ENCODE measurements around the gene NR5A2.

The NR5A2 gene

DNA sequence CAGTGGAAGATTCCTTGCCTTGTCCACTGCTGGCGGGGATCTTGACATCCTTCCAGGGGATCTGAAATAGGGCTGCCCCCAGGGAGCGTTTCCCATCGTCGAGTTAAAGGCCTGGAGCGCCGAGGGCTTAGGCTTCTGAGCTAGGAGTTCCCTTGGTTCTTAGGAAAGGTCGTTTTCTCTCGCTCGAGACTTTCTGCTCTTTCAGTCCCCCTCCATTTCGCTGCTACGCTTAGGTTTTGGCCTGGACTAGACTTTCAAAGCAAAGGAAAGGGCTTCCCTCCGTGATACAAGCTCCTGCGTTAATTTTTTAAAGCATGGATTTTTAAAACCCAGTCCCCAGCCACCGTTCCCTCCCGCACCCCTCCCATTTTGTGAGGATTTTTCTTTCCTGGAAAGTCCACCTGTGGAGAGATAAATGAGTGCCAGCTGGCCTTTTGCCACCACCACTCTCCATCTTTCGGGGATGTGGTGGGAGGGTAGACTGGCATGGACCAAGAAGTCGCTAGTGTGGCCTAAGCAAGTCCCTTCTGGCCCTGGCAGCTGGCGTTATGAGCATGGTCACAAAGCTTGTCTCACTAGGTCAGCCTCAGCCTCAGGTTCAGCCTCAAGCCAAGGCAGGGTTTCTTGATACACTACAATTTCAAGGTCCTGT, 9.2 kb downstream of the NR5A2 start:
- no peak for FAIRE-seq

DNA sequence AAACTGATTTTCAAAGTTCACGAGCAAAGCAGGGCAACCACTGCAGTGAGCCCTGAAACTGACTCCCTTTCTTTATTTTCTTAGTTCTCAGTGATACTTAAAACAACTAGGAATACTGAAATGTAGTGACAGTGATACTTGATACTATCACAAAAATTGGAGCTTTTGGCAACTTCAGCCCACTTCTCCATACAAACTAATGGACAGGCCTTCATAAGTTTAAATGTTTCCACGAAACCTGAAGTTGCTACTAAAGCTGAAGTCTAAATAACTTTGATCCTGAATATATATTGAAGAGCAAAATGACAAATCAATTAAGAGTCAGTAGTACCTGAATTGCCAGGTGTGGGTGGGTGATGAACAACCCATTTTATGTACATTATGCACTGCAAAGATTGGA, 10.0 kb downstream of the NR5A2 start:
- no peak for FAIRE-seq

DNA sequence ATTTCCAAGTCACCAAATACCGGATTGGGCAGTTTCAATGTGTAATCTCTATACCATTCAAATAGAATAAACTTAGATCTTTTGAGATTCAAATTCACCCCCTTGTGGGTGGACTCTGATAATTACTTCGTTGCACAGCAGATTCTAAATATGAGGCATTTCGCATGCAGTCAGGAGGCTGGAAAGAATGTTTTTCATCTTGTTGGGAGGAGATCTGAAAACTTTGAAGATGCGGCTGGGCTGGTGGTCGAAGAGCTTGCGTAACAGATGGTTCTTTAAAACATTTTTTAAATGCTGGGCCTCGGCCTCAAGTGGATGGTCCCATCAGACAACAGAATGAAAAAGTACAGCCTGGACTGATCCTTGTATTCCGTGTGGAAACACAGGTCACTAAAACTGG, 10.4 kb downstream of the NR5A2 start:
- FAIRE-seq, result no peak

DNA sequence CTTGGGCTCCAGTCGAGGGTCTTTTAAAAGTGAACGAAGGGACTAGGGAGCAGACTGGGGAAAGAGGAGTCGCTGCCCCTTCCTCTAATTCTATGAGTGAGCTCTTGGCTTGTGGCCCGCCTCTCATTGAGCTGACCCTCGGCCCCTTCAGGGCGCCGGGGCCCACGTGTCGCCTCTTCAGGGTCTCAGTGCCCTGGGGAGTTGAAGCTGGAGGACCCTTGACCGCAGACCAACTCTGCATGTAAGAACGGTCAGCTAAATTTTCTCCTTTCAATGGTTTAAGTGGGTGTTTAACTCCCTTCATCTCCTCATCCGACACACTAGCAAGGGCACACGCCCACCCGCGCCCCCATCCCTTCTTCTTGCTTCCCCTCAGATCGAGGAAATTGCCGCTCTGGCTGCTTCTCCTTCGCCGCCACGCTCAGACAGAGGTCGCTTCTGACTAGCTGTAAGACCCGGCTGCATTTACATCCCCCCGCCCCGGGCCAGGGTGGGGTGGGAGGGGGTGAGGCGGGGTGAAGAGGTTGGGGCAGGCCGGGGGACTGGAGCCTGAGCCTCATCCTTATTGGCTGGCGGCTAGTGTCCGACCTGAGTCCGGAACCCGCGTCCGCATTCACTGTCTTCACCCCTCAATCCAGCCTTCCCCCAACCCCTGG, 10.9 kb downstream of the NR5A2 start:
- FAIRE-seq, result no peak

DNA sequence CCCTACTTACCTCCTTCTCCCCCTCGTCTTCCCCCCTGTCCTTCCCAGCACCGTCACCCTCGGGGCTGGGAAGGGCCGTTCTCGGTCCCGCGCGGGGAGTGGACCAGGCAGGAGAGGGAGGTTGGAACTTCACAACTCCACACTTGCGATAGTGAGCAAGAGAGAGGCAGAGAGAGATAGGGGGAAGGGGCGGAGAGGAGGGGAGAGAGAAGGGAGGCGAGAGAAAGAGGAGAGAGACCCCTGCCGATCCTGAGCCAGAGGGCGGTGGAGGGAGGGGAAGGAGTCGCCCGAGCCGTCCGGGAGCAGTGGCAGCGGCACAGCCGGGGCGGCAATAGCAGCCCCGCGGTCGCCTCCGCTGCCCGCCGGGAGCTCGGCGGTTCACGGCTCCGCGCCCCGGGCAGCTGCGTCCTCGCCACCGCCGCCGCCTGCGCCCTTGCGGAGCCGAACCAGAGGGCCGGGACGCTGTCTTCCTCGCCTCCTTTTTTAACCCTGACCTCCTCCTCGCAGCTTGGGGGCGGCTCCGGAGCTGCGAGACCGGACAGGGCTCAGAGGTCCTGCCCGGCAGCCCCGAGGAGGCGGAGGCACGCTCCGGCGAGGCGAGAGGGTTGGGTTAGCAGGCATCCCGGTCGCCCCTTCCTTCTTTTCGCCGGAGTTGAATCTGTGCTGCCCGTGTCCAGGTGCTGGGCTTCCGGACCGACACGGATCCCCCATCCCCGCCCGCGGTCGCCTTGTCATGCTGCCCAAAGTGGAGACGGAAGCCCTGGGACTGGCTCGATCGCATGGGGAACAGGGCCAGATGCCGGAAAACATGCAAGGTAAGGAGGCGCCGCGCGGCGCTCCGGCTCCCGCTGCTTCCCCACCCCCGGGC, 11.7 kb downstream of the NR5A2 start:
- no peak for FAIRE-seq

DNA sequence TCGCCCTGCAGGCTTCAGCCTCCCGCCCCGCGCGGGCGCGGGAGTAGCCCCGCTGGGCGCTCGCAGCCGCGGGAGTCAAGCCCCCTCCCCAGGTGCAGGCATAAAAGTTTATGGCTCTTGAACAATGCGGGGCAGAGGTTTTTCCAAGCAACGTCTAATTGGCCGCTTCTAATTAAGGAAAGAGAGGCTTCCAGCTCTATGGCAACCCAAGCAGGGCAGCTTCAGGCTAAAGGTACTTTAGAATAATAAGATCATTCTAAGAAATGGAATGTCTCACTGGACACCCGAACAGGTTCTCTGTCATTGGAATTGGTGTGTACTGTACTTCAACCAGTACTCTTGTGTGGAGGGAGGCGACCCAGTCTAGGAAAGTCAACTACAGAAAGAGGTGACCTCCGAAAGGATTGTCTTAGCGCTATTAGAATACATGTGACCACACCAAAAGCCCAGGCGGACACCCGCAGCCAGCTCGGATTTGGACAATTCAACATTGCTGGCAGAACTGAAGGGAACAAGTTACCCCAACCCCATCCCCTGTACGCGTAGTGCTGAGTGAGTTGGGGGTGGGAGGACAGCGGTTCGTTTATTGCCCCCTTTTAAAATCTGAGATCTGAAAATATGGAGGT, 12.5 kb downstream of the NR5A2 start:
- no peak for FAIRE-seq

DNA sequence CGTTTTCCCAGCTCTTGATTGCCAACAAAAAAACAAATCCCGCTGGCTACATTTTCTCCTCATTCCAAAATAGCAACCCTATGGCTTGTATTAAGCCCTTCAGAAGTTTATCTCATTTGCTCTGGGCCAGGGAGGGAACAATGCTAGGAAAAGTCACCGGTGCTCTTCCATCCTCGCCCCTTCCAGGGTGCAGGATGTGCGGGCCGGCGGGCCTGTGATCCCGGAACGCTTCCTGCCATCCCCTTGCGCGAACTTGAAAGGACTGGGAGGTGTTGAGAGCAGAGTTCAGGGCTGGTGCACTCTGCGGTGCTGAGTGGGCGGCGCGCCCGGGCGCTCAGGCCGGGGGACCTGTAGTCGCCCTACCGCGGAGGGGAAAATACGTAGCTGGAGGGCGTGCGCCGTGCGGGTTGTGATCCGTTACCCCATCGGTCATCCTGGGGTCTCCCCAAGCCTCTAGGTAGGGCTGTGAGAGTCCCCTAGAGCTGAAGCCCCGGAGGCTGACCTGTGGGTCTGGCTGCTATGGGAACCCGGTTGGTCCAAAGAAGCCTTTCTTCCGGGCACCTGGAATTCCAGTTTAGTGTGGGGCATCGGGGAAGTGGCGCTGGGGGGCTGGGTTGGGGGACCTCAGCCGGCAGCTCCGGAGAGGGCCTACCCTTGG, 13.1 kb downstream of the NR5A2 start:
- FAIRE-seq, result no peak

DNA sequence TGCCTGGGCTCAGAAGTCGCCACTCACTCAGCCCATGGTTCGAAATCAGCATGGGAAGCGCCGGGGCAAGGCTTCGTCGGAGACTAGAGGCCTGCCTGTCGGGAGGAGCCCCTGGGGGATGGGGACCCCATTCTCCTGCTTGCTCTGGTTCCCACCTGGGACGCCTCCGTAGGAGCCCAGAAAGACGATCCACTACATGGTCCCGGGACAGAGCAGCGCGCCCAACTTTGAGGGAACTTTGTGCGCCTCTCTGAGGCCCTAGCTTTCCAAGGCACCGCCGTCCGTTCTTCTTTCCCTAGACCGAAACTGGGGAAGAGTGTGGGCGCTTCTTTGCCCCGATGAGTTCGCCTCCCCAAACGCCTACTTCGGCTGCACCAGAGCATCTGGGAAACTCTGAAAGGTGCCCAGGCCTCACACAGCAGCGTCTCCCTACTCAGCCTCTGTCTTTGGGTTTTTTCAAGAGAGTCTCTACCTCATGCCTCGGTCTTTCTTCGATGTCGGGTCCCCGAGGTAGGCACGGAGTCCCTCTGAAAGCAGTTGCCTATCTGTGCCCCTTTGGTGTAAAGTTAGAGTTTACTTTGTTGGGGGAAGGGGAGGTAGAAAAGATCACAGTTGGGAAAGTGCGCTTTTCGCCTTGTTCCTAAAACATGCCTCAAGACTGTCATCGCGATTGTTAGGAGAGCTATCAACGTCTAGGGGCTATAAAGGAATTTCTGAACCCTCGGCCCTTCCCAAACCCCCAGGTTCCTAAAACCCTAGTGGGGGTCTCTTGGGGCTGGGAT, 14.0 kb downstream of the NR5A2 start:
- FAIRE-seq, result no peak

DNA sequence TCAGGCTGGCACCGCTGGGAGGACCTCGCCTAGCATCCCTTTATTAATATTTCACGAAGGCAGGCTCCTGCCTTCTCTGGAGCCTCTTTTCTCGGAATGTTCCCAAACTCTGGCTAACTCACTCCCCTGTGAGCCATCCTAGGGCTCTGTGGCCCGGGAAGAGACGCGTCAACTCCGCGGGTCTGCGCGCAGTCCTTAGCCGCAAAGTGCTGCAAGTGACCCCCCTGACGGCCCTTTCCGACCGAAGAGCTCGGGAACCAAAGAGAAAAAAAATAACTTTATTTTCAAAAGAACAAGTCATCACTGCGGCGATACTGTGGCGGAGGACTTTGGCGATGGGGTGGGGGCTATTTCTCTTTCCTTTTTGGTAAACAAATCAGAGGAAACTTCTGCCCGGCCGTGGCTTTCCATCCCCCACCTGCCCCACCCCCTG, 14.6 kb downstream of the NR5A2 start:
- no peak for FAIRE-seq

DNA sequence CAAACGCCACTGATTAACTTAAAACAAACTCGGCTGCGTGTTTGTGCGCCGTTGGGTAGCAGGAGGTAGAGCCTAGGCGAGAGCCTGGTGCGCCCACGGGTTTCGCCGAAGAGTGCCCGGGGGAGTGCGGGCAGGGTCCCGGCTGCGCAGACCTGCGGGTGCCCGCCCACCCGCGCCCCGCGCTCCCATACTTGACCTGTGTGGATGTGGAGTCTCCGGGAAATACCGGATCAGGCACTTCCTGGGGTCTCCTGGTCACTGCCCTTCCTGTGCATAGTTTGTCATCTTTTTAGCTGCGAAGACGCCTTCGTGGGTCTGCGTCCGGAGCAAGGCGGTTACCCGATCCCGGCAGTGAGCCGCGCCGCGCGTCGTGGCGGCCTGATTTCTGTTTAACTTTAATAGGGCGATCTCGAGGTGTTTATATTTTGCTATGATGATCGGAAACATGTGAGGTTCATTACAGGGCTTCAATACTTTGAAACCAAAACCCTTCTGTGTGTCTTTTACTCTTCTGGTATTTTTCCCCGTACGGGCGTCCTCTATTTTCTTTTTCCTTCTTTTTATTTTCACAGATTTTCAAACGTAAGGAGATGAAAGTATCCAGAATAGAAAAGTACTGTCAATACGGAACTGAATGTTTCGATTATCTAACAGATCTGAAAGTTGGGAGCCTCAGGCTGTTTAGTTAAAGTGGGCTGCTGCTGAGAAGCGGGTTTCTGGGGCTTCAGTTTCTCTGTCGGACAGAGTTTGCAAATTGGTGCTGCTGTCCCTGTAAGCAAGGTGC, 15.2 kb downstream of the NR5A2 start:
- FAIRE-seq, result no peak

DNA sequence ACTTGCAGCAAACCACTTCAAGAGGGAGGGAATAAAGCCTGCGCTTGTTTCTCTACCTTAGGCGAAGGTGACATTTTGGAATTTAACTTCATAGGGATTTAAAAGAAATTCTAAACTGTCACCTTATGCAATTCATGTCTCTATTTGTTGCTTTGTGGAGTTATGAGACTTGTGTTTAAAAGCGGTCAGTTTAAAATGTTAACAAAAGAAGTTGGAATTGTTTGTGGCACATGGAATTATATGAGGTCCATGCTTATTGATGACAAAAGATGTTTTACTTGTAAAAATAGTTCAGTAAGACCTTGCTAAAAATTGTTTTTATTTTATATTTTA, 15.8 kb downstream of the NR5A2 start:
- no peak for FAIRE-seq

DNA sequence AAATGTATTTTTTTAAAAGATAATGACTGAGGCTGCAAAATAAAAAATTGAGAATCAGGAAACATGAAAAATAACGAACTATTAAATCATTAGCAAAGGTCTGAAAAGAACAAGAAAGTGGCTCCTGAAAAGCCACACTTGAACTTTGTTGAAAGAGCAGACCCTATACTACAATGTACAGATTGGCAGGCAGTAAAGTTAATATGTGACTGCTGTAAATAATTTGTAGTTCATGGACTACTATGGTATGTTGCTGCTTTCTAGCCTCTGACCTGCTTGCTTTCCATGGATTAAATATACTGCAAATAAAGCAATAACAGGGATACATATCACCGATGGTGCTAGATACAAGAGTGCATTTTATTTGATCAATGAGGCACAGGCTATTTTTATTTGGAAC, 18.6 kb downstream of the NR5A2 start:
- no peak for FAIRE-seq

DNA sequence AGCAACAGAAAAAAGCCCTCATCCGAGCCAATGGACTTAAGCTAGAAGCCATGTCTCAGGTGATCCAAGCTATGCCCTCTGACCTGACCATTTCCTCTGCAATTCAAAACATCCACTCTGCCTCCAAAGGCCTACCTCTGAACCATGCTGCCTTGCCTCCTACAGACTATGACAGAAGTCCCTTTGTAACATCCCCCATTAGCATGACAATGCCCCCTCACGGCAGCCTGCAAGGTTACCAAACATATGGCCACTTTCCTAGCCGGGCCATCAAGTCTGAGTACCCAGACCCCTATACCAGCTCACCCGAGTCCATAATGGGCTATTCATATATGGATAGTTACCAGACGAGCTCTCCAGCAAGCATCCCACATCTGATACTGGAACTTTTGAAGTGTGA, 20.7 kb downstream of the NR5A2 start:
- FAIRE-seq, result no peak

DNA sequence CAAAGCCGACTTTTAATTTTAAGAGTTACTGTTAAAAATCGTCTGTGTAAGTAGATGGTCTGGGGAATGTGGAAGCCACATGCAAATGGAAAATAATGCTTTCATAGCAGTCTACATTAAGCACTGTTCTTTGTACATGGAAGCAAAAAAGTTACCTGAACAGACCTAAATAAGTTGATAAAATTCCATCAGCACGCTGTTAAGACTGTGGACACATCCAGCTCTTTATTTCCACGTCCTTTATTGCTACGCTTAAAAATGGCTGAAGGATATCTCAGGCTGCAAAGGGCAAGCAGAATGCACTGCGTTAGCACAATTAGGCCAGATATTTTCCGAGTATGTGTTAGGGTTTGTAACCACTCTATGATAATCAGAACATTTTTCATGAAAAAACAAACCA, 22.3 kb downstream of the NR5A2 start:
- no peak for FAIRE-seq

DNA sequence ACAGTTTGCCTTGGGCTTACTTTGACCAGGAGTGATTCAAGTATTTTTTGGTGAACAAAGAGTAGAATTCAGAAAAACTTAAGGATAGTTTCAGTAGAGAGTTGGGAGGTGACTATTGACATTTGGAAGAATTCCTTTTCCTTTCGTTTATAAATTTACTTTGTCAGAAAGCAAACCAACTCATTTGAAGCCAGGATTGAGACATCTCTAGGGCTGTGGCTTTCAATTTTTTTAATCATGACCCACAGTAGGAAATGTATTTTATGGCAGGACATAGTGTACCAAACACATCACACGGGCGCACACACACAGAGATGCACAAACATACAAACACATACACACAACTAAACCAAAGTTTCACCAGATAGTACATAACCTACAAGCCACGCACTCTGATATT, 24.1 kb downstream of the NR5A2 start:
- FAIRE-seq, result no peak

DNA sequence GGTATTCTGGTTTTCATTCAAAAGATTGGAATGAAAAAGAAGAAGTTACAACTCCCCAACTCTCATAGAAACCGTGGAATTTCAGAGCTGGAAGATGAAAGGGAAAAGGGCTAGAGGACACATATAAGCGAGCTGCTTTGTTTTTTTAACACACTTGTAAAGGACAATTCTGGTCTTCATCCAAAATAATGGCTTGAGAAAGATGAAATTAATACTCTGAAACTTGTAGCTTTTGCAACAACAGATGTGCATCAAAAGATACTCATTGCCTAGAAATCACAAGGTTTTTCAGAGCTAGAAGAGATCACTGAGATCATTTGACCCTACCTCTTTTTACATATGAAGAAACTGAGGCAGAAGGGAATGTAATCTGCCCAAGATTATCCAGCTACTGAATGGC, 25.6 kb downstream of the NR5A2 start:
- no peak for FAIRE-seq

DNA sequence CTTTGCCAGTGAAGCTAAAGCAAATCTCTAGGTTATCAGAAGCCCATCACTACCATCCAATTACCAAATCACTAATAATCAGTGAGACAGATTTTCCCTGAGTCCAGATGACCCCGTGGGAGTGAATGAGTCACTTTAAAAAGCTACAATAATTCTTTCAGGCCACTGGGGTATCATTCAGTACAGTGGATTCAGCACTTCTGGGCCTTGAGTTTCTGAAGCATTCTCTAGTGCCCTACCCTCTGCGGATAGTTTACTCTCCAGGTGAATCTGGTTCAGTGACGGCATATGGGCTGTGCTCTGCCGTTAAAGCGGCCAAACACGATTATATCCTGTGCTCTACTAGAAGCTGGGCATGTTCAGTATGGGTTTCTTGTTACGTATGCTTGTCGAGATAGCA, 26.1 kb downstream of the NR5A2 start:
- FAIRE-seq, result no peak

DNA sequence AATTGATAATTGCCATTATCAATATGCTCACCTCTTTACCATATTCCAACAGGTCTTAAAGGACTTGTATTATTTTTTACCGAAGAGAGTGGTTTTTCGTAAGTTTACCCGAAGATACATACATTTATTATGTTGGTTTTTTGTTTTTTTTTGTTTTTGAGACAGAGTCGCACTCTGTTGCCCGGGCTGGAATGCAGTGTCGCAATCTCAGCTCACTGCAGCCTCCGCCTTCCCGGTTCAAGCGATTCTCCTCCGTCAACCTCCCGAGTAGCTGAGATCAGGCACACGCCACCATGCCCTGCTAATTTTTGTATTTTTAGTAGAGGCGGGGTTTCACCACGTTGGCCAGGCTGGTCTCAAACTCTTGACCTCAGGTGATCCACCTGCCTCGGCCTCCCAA, 30.8 kb downstream of the NR5A2 start:
- FAIRE-seq, result no peak

DNA sequence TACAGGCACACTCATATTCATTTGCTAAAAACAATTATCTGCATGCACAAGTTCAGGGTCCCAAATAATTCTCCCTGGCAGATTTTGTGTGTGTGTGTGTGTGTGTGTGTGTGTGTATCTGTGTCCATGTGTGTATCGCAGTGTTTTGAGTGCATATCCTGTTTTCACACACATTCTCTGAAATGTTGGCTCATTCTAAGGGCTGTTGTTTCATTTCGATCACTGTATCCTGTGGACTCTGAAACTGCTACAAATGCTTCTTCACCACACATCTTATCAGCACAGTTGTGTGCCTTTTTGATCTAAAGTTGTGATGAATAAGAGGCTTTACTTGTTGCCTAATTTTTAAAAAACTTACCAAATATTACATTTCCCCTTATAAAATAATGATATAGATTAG, 34.6 kb downstream of the NR5A2 start:
- no peak for FAIRE-seq

DNA sequence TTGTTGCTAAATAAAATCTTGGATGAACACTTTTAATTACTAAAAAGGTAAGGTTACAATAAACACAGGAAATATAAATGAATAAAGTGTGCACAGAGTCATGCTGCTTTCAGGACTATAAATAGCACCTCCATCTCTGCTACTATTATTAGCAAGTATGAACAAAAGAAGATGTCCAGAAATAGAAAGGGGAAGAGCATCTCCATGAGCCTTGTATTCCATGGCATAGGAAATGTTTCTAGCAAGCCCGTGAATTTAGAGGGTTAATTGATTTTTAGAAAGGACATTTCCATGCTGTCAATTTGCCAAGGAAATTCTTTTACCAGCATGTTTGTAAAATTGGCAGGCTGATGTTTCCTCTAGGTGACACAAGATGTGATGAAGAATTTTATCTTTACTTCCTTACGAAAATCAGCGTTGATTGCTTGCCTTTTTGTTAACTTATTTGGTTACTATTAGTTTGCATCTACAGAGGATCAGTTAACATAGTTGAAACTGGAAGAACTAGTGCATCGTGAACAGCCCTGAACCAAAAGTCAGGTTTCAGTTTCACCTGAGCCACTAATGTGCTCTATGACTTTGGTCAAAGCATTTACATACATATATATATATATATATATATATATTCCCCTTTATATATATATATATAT, 45.3 kb downstream of the NR5A2 start:
- FAIRE-seq, result no peak

DNA sequence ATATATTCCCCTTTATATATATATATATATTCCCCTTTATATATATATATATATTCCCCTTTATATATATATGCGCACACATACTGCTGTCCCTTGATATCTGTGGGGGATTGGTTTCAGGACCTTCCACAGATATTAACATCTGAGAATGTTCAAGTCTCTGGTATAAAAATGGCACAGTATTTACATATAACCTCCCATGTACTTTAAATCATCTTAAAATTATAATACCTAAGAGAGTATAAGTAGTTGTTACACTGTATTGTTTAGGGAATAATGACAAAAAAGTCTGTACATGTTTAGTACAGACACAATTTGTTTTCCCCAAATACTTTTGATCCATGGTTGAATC, 45.8 kb downstream of the NR5A2 start:
- FAIRE-seq, result no peak
